HEK293 (cell line): ENCODE data around the gene TSTD2.

Source experiments
- CTCF ChIA-PET: fragments of 350-600 bp; formaldehyde crosslinking; extraction: SDS; loops from one replicate; lab custom pipeline; 2021; ENCODE audit warnings: antibody characterized with exemption; lab: Yijun Ruan, JAX
- POLR2A ChIA-PET: fragments of 300-600 bp; formaldehyde crosslinking; extraction: SDS; loops from one replicate; lab custom pipeline; 2020; ENCODE audit warnings: antibody characterized with exemption, inconsistent platforms; lab: Yijun Ruan, JAX
- H3K27ac ChIP-seq: fragments of 200-500 bp; sonication (Bioruptor generic); 2 replicates; pipeline ENCODE4 v1.5.1; 2014; ENCODE audit warnings: low read depth, low read length, control low read depth, inconsistent platforms; ENCODE audit errors: extremely low read depth
- H3K36me3 ChIP-seq, 2 experiments: fragments of 200-500 bp in 1 of 2; sonication (Bioruptor generic) in 1 of 2; 1 replicate in 1 of 2; 2 replicates in 1 of 2; pipeline ENCODE4 v1.5.1; 2014 to 2017; ENCODE audit warnings: inconsistent platforms in 2 of 2, low read length in 2 of 2; ENCODE audit not compliant: control insufficient read depth in 2 of 2, insufficient read depth in 1 of 2
- H3K4me1 ChIP-seq: fragments of 200-500 bp; sonication (Bioruptor generic); 2 replicates; pipeline ENCODE4 v1.5.1; 2014; ENCODE audit warnings: mild to moderate bottlenecking, low read length, inconsistent platforms; ENCODE audit not compliant: control insufficient read depth, insufficient read depth
- H3K4me3 ChIP-seq: 2 replicates; pipeline ENCODE4 v1.5.1; 2011; ENCODE audit warnings: low read depth, mild to moderate bottlenecking, control low read depth, low read length, moderate library complexity
- H3K9me3 ChIP-seq: fragments of 200-500 bp; sonication (Bioruptor generic); 2 replicates; pipeline ENCODE4 v1.5.1; 2014; ENCODE audit warnings: low read depth, low read length, inconsistent platforms; ENCODE audit not compliant: control insufficient read depth, insufficient read depth
- KLF16 ChIP-seq: fragments of 450-650 bp; formaldehyde crosslinking; IDR thresholded peaks from 2 replicates; pipeline ENCODE4 v1.5.1; 2017; ENCODE audit warnings: missing biosample characterization, missing genetic modification characterization
- OVOL3 ChIP-seq: fragments of 450-650 bp; formaldehyde crosslinking; IDR thresholded peaks from 2 replicates; pipeline ENCODE4 v1.5.1; 2016; ENCODE audit warnings: missing biosample characterization, missing genetic modification characterization
- PBX3 ChIP-seq: sonication (generic); formaldehyde crosslinking; IDR thresholded peaks from 2 replicates; pipeline ENCODE4 v1.8.1; 2022; ENCODE audit warnings: mild to moderate bottlenecking, moderate library complexity, missing genetic modification reagents
- PRDM4 ChIP-seq: fragments of 450-650 bp; formaldehyde crosslinking; IDR thresholded peaks from 2 replicates; pipeline ENCODE4 v1.5.1; 2017; ENCODE audit warnings: missing biosample characterization, missing genetic modification characterization
- PRDM6 ChIP-seq: fragments of 450-650 bp; formaldehyde crosslinking; IDR thresholded peaks from 2 replicates; pipeline ENCODE4 v1.5.1; 2017; ENCODE audit warnings: missing biosample characterization, missing genetic modification characterization
- SCRT1 ChIP-seq: fragments of 450-650 bp; formaldehyde crosslinking; IDR thresholded peaks from 2 replicates; pipeline ENCODE4 v1.5.1; 2016; ENCODE audit warnings: missing biosample characterization, missing genetic modification characterization, borderline replicate concordance
- SCRT2 ChIP-seq: fragments of 450-650 bp; formaldehyde crosslinking; IDR thresholded peaks from 2 replicates; pipeline ENCODE4 v1.5.1; 2016; ENCODE audit warnings: missing biosample characterization, missing genetic modification characterization
- TRIM28 ChIP-seq: IDR thresholded peaks from 2 replicates; pipeline ENCODE4 v1.6.1; 2011; ENCODE audit warnings: low read length, control low read depth, borderline replicate concordance
- ZFP3 ChIP-seq: fragments of 450-650 bp; formaldehyde crosslinking; IDR thresholded peaks from 2 replicates; pipeline ENCODE4 v1.5.1; 2016; ENCODE audit warnings: low read depth, missing biosample characterization, missing genetic modification characterization
- ZFP41 ChIP-seq: fragments of 450-650 bp; formaldehyde crosslinking; IDR thresholded peaks from 2 replicates; pipeline ENCODE4 v1.5.1; 2016; ENCODE audit warnings: missing biosample characterization, missing genetic modification characterization, borderline replicate concordance
- ZNF2 ChIP-seq: fragments of 450-650 bp; formaldehyde crosslinking; IDR thresholded peaks from 2 replicates; pipeline ENCODE4 v1.5.1; 2016; ENCODE audit warnings: missing biosample characterization, missing genetic modification characterization
- ZNF23 ChIP-seq: fragments of 450-650 bp; formaldehyde crosslinking; IDR thresholded peaks from 2 replicates; pipeline ENCODE4 v1.5.1; 2016; ENCODE audit warnings: missing biosample characterization, missing genetic modification characterization, borderline replicate concordance
- ZNF248 ChIP-seq: fragments of 450-650 bp; formaldehyde crosslinking; IDR thresholded peaks from 2 replicates; pipeline ENCODE4 v1.5.1; 2017; ENCODE audit warnings: missing biosample characterization, missing genetic modification characterization
- ZNF302 ChIP-seq: fragments of 450-650 bp; formaldehyde crosslinking; IDR thresholded peaks from 2 replicates; pipeline ENCODE4 v1.5.1; 2016; ENCODE audit warnings: missing biosample characterization, missing genetic modification characterization, low read depth
- ZNF354C ChIP-seq: fragments of 450-650 bp; formaldehyde crosslinking; IDR thresholded peaks from 2 replicates; pipeline ENCODE4 v1.5.1; 2016; ENCODE audit warnings: missing biosample characterization, missing genetic modification characterization, low read depth, borderline replicate concordance
- ZNF488 ChIP-seq: fragments of 450-650 bp; formaldehyde crosslinking; IDR thresholded peaks from 2 replicates; pipeline ENCODE4 v1.5.1; 2016; ENCODE audit warnings: missing biosample characterization, missing genetic modification characterization
- ZNF529 ChIP-seq: fragments of 450-650 bp; formaldehyde crosslinking; IDR thresholded peaks from 2 replicates; pipeline ENCODE4 v1.5.1; 2017; ENCODE audit warnings: missing genetic modification characterization, missing biosample characterization; ENCODE audit not compliant: insufficient replicate concordance
- ZNF585B ChIP-seq: fragments of 450-650 bp; formaldehyde crosslinking; IDR thresholded peaks from 2 replicates; pipeline ENCODE4 v1.5.1; 2016; ENCODE audit warnings: missing biosample characterization, missing genetic modification characterization
- ZNF596 ChIP-seq: fragments of 450-650 bp; IDR thresholded peaks from 2 replicates; pipeline ENCODE4 v1.5.0; 2018; ENCODE audit warnings: missing biosample characterization, mild to moderate bottlenecking, missing genetic modification characterization, moderate library complexity
- ZNF654 ChIP-seq: fragments of 450-650 bp; formaldehyde crosslinking; IDR thresholded peaks from 2 replicates; pipeline ENCODE4 v1.5.1; 2016; ENCODE audit warnings: low read depth, missing biosample characterization, missing genetic modification characterization
- ZNF670 ChIP-seq: fragments of 450-650 bp; formaldehyde crosslinking; IDR thresholded peaks from 2 replicates; pipeline ENCODE4 v1.5.1; 2016; ENCODE audit warnings: missing biosample characterization, missing genetic modification characterization, low read depth
- ZNF747 ChIP-seq: fragments of 450-650 bp; formaldehyde crosslinking; IDR thresholded peaks from 2 replicates; pipeline ENCODE4 v1.5.1; 2016; ENCODE audit warnings: missing biosample characterization, missing genetic modification characterization
- ZNF785 ChIP-seq: fragments of 450-650 bp; formaldehyde crosslinking; IDR thresholded peaks from 2 replicates; pipeline ENCODE4 v1.5.1; 2016; ENCODE audit warnings: missing biosample characterization, missing genetic modification characterization
- ZNF830 ChIP-seq: fragments of 450-650 bp; IDR thresholded peaks from 2 replicates; pipeline ENCODE4 v1.5.0; 2018; ENCODE audit warnings: missing biosample characterization, missing genetic modification characterization, low read depth, mild to moderate bottlenecking, moderate library complexity
- ZNF837 ChIP-seq: fragments of 450-650 bp; formaldehyde crosslinking; IDR thresholded peaks from 2 replicates; pipeline ENCODE4 v1.5.1; 2016; ENCODE audit warnings: missing biosample characterization, missing genetic modification characterization
- ZSCAN5A ChIP-seq: fragments of 450-650 bp; formaldehyde crosslinking; IDR thresholded peaks from 2 replicates; pipeline ENCODE4 v1.5.1; 2016; ENCODE audit warnings: missing biosample characterization, missing genetic modification characterization

Gene TSTD2

GRCh38 chr9:97554566-97555075 lies 78.5 kb downstream of the TSTD2 start (continued):
- TF ChIP-seq PRDM4 (tag by site-specific recombination), result no peak
- TF ChIP-seq ZNF23, result no peak
- TF ChIP-seq ZNF585B (tag by site-specific recombination), result no peak
- TF ChIP-seq ZNF837 (tag by site-specific recombination), result no peak
- no peak for TF ChIP-seq ZNF248 (tag by site-specific recombination)
- no peak for TF ChIP-seq ZNF830 (tag by site-specific recombination)

GRCh38 chr9:97553841-97554240 lies 79.3 kb downstream of the TSTD2 start:
- POLR2A ChIA-PET, result interaction anchor here (0.6 kb wide), 1 partner anchor 372 kb away, joined by 7 read pairs; no protein-coding TSS in a partner anchor
- 0 out of 2 replicates have a peak, but pooled peaks cover 2% of the 10 kb centered on the region for H3K4me1 ChIP-seq
- no peak overlapping the region for H3K4me3 ChIP-seq
- CTCF ChIA-PET, result interaction anchor here (1.4 kb wide), 1 partner anchor 10 kb away, joined by 3 read pairs; no protein-coding TSS in a partner anchor
- no peaks in the 10 kb centered on the region for H3K9me3 ChIP-seq
- peaks cover 0 to 27% of the 10 kb centered on the region in 2 experiments; a peak in 1 of 3 replicates for H3K36me3 ChIP-seq
- H3K27ac ChIP-seq, result no peak overlapping the region
- TF ChIP-seq ZNF785 (tag by site-specific recombination), result no peak
- TF ChIP-seq ZNF747, result no peak
- TF ChIP-seq ZNF529, result no peak
- TF ChIP-seq SCRT2 (tag by site-specific recombination), result no peak
- TF ChIP-seq ZNF488 (tag by site-specific recombination), result no peak
- TF ChIP-seq ZNF302 (tag by site-specific recombination), result no peak
- no peak for TF ChIP-seq ZNF2
- no peak for TF ChIP-seq KLF16 (tag by site-specific recombination)
- no peak for TF ChIP-seq PRDM6
- TF ChIP-seq ZNF354C (tag by site-specific recombination), result no peak
- TF ChIP-seq ZSCAN5A (tag by site-specific recombination), result no peak
- TF ChIP-seq PBX3 (CRISPR knock-in tag), result no peak
- TF ChIP-seq ZNF670 (tag by site-specific recombination), result no peak
- no peak for TF ChIP-seq TRIM28
- no peak for TF ChIP-seq ZNF596 (tag by site-specific recombination)
- no peak for TF ChIP-seq ZFP3 (tag by site-specific recombination)
- no peak for TF ChIP-seq ZNF654 (tag by site-specific recombination)
- no peak for TF ChIP-seq OVOL3
- no peak for TF ChIP-seq SCRT1
- TF ChIP-seq ZFP41 (tag by site-specific recombination), result no peak
